ENCODE results near the gene ADAMTSL1.

Gene ADAMTSL1

GRCh38 chr9:18694959-18695668, 221.2 kb downstream of the ADAMTSL1 start:
- in situ Hi-C loops (cut with MboI; ENCODE audit: low sequenced_read_pairs, unreplicated experiment): no loop called here
- no peak for DNase-seq (ENCODE audit: low spot score)
- TF ChIP-seq CTCF (IDR thresholded peaks at IDR 0.05; ENCODE audit: borderline replicate concordance, control extremely low read depth, extremely low read depth, insufficient read depth, missing control alignments): no peak

DNA sequence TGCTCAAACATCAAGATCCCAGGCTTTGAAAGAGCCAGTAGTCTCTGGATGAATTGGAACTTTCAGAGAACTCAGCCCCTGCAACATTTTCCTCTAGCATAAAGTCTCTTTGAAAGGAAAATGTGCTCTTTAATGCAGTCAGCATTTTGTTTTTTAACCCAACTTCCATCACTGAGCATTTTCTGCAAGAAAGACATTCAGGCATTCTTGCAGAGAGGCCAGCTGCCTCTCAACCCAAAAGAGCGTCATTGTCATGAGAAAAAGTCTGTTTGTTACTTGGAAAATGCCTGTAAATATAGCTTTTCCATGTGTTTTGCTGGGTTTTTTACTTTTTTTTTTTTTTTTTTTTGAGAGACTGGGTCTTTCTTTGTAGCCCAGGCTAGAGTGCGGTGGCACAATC, 225.0 kb downstream of the ADAMTSL1 start:
- DNase-seq (ENCODE audit: low spot score): no peak
- no peak for TF ChIP-seq CTCF (IDR thresholded peaks at IDR 0.05; ENCODE audit: borderline replicate concordance, control extremely low read depth, extremely low read depth, insufficient read depth, missing control alignments)
- in situ Hi-C loops (cut with MboI; ENCODE audit: low sequenced_read_pairs, unreplicated experiment): no loop called here

DNA sequence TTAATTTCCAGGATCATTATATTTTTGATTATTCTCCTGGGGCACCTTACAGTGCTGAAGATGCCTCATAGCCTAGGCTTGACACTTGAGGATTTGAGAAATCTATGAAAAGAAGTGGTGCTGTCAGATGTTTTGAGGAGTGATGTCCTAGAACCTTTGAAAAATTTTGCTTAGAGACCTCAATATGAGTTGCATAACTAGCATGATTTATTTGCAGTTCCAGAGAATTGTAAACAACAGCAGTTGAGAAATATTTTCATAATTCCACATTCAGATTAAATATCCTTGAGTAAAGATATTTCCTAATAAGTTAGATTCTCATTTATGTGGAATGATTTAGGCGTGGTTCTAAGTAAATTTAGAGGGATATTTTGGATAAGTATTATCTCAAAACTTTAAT, 225.8 kb downstream of the ADAMTSL1 start:
- in situ Hi-C loops (cut with MboI; ENCODE audit: low sequenced_read_pairs, unreplicated experiment): no loop called here
- no peak for TF ChIP-seq CTCF (IDR thresholded peaks at IDR 0.05; ENCODE audit: borderline replicate concordance, control extremely low read depth, extremely low read depth, insufficient read depth, missing control alignments)
- no peak for DNase-seq (ENCODE audit: low spot score)

GRCh38 chr9:18700714-18701113, 226.8 kb downstream of the ADAMTSL1 start:
- no peak for DNase-seq (ENCODE audit: low spot score)
- in situ Hi-C loops (cut with MboI; ENCODE audit: low sequenced_read_pairs, unreplicated experiment): no loop called here
- TF ChIP-seq CTCF (IDR thresholded peaks at IDR 0.05; ENCODE audit: borderline replicate concordance, control extremely low read depth, extremely low read depth, insufficient read depth, missing control alignments): no peak

DNA sequence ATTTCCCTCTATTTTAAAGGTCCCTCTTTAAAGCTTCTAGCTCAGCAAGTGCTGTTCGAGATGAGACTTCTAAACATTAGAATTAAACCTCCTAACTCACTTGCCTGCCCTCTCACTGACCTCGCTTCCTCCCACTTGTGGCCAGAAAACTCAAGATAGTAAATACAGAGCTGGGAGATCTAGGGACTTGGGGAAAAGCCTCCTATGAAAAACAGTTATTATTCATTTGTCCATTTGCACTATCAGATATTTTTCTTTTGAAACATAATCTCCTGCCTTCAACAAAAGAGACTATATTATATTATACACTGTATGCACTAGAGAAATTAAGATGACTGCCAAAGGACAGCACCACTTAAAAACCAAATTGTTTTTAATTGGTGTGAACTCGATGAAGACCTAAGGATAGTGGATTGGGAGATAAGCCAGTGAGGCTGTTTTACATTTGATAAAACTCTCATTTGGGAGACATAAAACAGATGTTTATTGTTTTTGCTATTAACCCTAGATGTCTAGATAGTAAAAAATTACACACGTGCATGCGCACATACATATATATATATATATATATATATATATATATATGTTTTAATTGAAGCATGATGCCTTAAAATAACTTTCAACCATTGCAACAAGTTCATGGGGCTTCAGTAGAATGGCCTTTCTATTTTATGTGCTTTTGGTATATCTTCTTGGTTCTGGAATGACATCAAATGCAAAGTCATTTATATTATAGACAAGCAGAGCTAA, 229.4 kb downstream of the ADAMTSL1 start:
- no peak for TF ChIP-seq CTCF (IDR thresholded peaks at IDR 0.05; ENCODE audit: borderline replicate concordance, control extremely low read depth, extremely low read depth, insufficient read depth, missing control alignments)
- DNase-seq (ENCODE audit: low spot score): no peak
- in situ Hi-C loops (cut with MboI; ENCODE audit: low sequenced_read_pairs, unreplicated experiment): no loop called here

GRCh38 chr9:18703901-18704379, 230.0 kb downstream of the ADAMTSL1 start:
- in situ Hi-C loops (cut with MboI; ENCODE audit: low sequenced_read_pairs, unreplicated experiment): no loop called here
- TF ChIP-seq CTCF (IDR thresholded peaks at IDR 0.05; ENCODE audit: borderline replicate concordance, control extremely low read depth, extremely low read depth, insufficient read depth, missing control alignments): no peak
- no peak for DNase-seq (ENCODE audit: low spot score)
